GM21381 (cell line): Measurements from ENCODE around the gene CCDC7.

Source experiments
- ATAC-seq: cut with Tn5 transposase; IDR thresholded peaks from one replicate; pipeline ENCODE4 v1.9.1; 2021; ENCODE audit warnings: mild to moderate bottlenecking, moderate library complexity; ENCODE audit not compliant: unreplicated experiment

The CCDC7 gene

DNA sequence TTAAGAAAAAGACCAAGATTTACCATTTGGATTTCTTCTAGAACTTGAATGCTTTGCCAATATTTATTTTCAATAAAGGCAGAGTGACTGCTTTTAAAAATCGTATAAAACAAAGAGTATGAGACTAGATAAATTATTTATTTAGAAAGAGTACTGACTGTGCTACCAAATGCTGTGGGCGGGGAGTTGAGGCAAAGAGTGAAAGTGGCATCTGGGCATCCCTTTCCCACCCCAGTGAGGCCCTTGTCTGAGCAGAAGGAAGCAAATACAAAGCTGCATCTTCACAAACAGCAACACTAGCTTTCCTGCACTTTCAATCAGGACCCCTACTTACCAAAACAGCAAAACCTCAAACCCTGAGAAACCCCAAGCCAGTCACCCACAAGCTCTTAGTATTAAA, 477.2 kb downstream of the CCDC7 start:
- ATAC-seq = no peak

DNA sequence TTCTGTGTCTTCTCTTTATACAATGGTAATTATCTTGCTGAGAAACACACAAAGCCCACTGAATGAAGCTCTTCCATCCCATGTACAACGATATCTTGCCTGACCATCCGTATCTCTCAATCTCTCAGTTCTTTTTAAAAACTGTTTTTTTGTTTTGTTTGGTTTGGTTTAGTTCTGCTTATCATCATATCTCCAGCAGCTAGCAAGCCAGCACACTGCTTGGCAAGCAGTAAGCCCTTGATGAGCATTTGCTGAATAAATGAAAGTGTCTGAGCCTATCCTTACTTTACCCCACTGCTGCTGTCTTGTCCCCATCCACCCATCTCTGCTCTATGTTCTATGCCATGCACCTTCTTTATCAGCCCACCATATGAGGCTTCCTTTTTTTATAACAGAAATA, 477.9 kb downstream of the CCDC7 start:
- no peak for ATAC-seq
